ENCODE measurements around the gene GLI1.
A peak's percentile ranks its signal among the peaks of the same experiment; 100 is the strongest.

The GLI1 gene

GRCh38 chr12:57430112-57430930 is 29.3 kb upstream of the GLI1 start:
- Histone ChIP-seq H3K4me2 (ENCODE audit: low read length) (peak overlapping the region; percentile 77), H3K79me1 (ENCODE audit: low read length) (peaks cover 2% of the 10 kb centered on the region), H2BK120ac (ENCODE audit: low read depth, low read length) (no peak overlapping the region), H3K23ac (ENCODE audit: low read length) (no peak overlapping the region), H3K4me1 (ENCODE audit: control insufficient read depth, low read depth, low read length) (no peaks in the 10 kb centered on the region), H2AK5ac (ENCODE audit: low read length) (no peak overlapping the region), H4K8ac (ENCODE audit: low read depth, low read length) (peak overlapping the region; percentile 87), H3K4me3 (ENCODE audit: low read length) (peak overlapping the region; percentile 65), H3K9ac (ENCODE audit: low read length) (peak overlapping the region; percentile 81), H3K79me2 (ENCODE audit: control insufficient read depth, insufficient read depth, low read length) (peaks cover 4% of the 10 kb centered on the region), H3K18ac (ENCODE audit: low read length) (peak overlapping the region; percentile 99), H2BK5ac (ENCODE audit: low read length) (no peak overlapping the region), H3K27ac (ENCODE audit: low read depth, low read length) (peak overlapping the region; percentile 82), H3K36me3 (ENCODE audit: control insufficient read depth, insufficient read depth, low read length) (no peaks in the 10 kb centered on the region), H3K4ac (ENCODE audit: low read depth, low read length) (peak overlapping the region; percentile 98), H2BK15ac (replicated peaks; ENCODE audit: low read depth) (no peak overlapping the region), H3K56ac (ENCODE audit: low read length) (peak overlapping the region; percentile 92), H3K27me3 (ENCODE audit: insufficient read depth, low read length, poor library complexity) (no peaks in the 10 kb centered on the region), H4K5ac (ENCODE audit: low read length) (no peak overlapping the region)
- WGBS (ENCODE audit: extremely low coverage, insufficient coverage, low lambda C conversion rate) = no CpG with 5 or more reads among the region's 74 CpGs
- peak; percentile 35 for DNase-seq

- H4K5ac ChIP-seq (ENCODE audit: low read length) = no peak within 1 kb of the TSS
- H3K4me1 ChIP-seq (ENCODE audit: control insufficient read depth, low read depth, low read length) = no peaks in the 10 kb centered on the region
- H3K79me1 ChIP-seq (ENCODE audit: low read length) = peaks cover 2% of the 10 kb centered on the region
- WGBS (ENCODE audit: extremely low coverage, insufficient coverage, low lambda C conversion rate) = no CpG with 5 or more reads among the region's 41 CpGs
- H3K4me2 ChIP-seq (ENCODE audit: low read length) = peak within 1 kb of the TSS; percentile 77
- no peak within 1 kb of the TSS for H2BK15ac ChIP-seq (replicated peaks; ENCODE audit: low read depth)
- peak within 1 kb of the TSS; percentile 82 for H3K27ac ChIP-seq (ENCODE audit: low read depth, low read length)
- H3K56ac ChIP-seq (ENCODE audit: low read length) = peak within 1 kb of the TSS; percentile 92
- H3K23ac ChIP-seq (ENCODE audit: low read length) = no peak within 1 kb of the TSS
- H2BK120ac ChIP-seq (ENCODE audit: low read depth, low read length) = no peak within 1 kb of the TSS
- peak; percentile 95 for DNase-seq
- no peak within 1 kb of the TSS for H2BK5ac ChIP-seq (ENCODE audit: low read length)
- no peaks in the 10 kb centered on the region for H3K36me3 ChIP-seq (ENCODE audit: control insufficient read depth, insufficient read depth, low read length)
- peak within 1 kb of the TSS; percentile 99 for H3K18ac ChIP-seq (ENCODE audit: low read length)
- peak within 1 kb of the TSS; percentile 98 for H3K4ac ChIP-seq (ENCODE audit: low read depth, low read length)
- no peak within 1 kb of the TSS for H2AK5ac ChIP-seq (ENCODE audit: low read length)
- peak within 1 kb of the TSS; percentile 65 for H3K4me3 ChIP-seq (ENCODE audit: low read length)
- H3K79me2 ChIP-seq (ENCODE audit: control insufficient read depth, insufficient read depth, low read length) = peaks cover 4% of the 10 kb centered on the region
- peak within 1 kb of the TSS; percentile 81 for H3K9ac ChIP-seq (ENCODE audit: low read length)
- H4K8ac ChIP-seq (ENCODE audit: low read depth, low read length) = peak within 1 kb of the TSS; percentile 87
- no peaks in the 10 kb centered on the region for H3K27me3 ChIP-seq (ENCODE audit: insufficient read depth, low read length, poor library complexity)
Observed at GRCh38 chr12:57430931-57431566, 28.5 kb upstream of the GLI1 start, which contains the start of gene R3HDM2. R3HDM2 (minus strand) TSS chr12:57431043; CDS start chr12:57310428, 120,615 bp downstream.

- Histone ChIP-seq H4K5ac (ENCODE audit: low read length) (no peak overlapping the region), H3K79me1 (ENCODE audit: low read length) (peaks cover 2% of the 10 kb centered on the region), H4K8ac (ENCODE audit: low read depth, low read length) (no peak overlapping the region), H2AK5ac (ENCODE audit: low read length) (no peak overlapping the region), H3K36me3 (ENCODE audit: control insufficient read depth, insufficient read depth, low read length) (no peaks in the 10 kb centered on the region), H3K23ac (ENCODE audit: low read length) (no peak overlapping the region), H2BK5ac (ENCODE audit: low read length) (no peak overlapping the region), H3K56ac (ENCODE audit: low read length) (peak overlapping the region; percentile 92), H3K18ac (ENCODE audit: low read length) (no peak overlapping the region), H3K27ac (ENCODE audit: low read depth, low read length) (no peak overlapping the region), H2BK120ac (ENCODE audit: low read depth, low read length) (no peak overlapping the region), H3K4ac (ENCODE audit: low read depth, low read length) (no peak overlapping the region), H2BK15ac (replicated peaks; ENCODE audit: low read depth) (no peak overlapping the region), H3K27me3 (ENCODE audit: insufficient read depth, low read length, poor library complexity) (no peaks in the 10 kb centered on the region), H3K9ac (ENCODE audit: low read length) (peak overlapping the region; percentile 76), H3K4me2 (ENCODE audit: low read length) (no peak overlapping the region), H3K4me1 (ENCODE audit: control insufficient read depth, low read depth, low read length) (no peaks in the 10 kb centered on the region), H3K79me2 (ENCODE audit: control insufficient read depth, insufficient read depth, low read length) (peaks cover 4% of the 10 kb centered on the region), H3K4me3 (ENCODE audit: low read length) (no peak overlapping the region)
- WGBS (ENCODE audit: extremely low coverage, insufficient coverage, low lambda C conversion rate) = no CpG with 5 or more reads among the region's 11 CpGs
- no peak for DNase-seq
Observed at GRCh38 chr12:57431654-57432188, 27.9 kb upstream of the GLI1 start.

DNA sequence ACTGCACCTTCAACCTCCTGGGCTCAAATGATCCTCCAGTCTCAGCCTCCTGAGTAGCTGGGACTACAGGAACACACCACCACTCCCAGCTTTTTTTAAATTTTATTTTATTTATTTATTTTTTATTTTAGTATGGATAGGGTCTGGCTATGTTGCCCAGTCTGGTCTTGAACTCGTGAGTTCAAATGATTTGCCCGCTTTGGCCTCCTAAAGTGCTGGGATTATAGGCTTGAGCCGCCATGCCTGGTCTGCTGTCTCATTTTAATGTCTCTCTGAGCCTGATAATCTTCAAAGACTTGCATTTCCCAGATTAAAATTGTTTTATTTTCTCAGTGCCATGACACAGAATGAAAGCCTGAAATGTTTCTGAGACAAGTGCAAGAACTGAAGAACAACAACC is 26.2 kb upstream of the GLI1 start:
- no peak overlapping the region for H3K4me3 ChIP-seq (ENCODE audit: low read length)
- H3K27ac ChIP-seq (ENCODE audit: low read depth, low read length) = no peak overlapping the region
- H3K18ac ChIP-seq (ENCODE audit: low read length) = no peak overlapping the region
- DNase-seq = no peak
- H3K79me2 ChIP-seq (ENCODE audit: control insufficient read depth, insufficient read depth, low read length) = peaks cover 4% of the 10 kb centered on the region
- no CpG with 5 or more reads among the region's 3 CpGs for WGBS (ENCODE audit: extremely low coverage, insufficient coverage, low lambda C conversion rate)
- H3K23ac ChIP-seq (ENCODE audit: low read length) = no peak overlapping the region
- H3K56ac ChIP-seq (ENCODE audit: low read length) = no peak overlapping the region
- no peaks in the 10 kb centered on the region for H3K4me1 ChIP-seq (ENCODE audit: control insufficient read depth, low read depth, low read length)
- H3K4me2 ChIP-seq (ENCODE audit: low read length) = no peak overlapping the region
- H3K27me3 ChIP-seq (ENCODE audit: insufficient read depth, low read length, poor library complexity) = no peaks in the 10 kb centered on the region
- H4K5ac ChIP-seq (ENCODE audit: low read length) = no peak overlapping the region
- no peak overlapping the region for H3K9ac ChIP-seq (ENCODE audit: low read length)
- H3K4ac ChIP-seq (ENCODE audit: low read depth, low read length) = no peak overlapping the region
- H2BK5ac ChIP-seq (ENCODE audit: low read length) = no peak overlapping the region
- H2BK120ac ChIP-seq (ENCODE audit: low read depth, low read length) = no peak overlapping the region
- no peak overlapping the region for H2BK15ac ChIP-seq (replicated peaks; ENCODE audit: low read depth)
- peaks cover 2% of the 10 kb centered on the region for H3K79me1 ChIP-seq (ENCODE audit: low read length)
- H2AK5ac ChIP-seq (ENCODE audit: low read length) = no peak overlapping the region
- no peaks in the 10 kb centered on the region for H3K36me3 ChIP-seq (ENCODE audit: control insufficient read depth, insufficient read depth, low read length)
- no peak overlapping the region for H4K8ac ChIP-seq (ENCODE audit: low read depth, low read length)

DNA sequence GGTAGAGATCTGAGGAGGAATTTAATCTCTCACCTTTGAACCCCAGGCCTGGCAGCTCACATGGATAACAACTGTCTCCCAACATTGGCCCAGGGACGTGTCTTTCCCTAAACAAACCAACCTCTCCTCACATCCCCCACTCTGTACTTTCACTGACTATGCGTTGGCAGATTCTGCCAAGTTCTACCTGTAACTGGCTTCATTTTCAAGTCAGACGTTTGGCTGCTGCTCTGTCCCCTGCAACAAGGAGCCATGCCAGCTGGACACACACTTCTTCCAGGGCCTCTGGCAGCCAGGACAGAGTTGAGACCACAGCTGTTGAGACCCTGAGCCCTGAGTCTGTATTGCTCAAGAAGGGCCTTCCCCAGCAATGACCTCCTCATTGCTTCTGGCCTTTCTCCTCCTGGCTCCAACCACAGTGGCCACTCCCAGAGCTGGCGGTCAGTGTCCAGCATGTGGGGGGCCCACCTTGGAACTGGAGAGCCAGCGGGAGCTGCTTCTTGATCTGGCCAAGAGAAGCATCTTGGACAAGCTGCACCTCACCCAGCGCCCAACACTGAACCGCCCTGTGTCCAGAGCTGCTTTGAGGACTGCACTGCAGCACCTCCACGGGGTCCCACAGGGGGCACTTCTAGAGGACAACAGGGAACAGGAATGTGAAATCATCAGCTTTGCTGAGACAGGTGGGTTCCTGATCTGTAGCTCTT is 24.9 kb upstream of the GLI1 start, which contains the start of gene INHBC:
INHBC (plus strand) TSS at position 268 of the 707 bp plus-strand sequence; CDS start at position 371, 103 bp downstream.
- no peak within 1 kb of the TSS for H3K4ac ChIP-seq (ENCODE audit: low read depth, low read length)
- no peaks in the 10 kb centered on the region for H3K27me3 ChIP-seq (ENCODE audit: insufficient read depth, low read length, poor library complexity)
- no peaks in the 10 kb centered on the region for H3K4me1 ChIP-seq (ENCODE audit: control insufficient read depth, low read depth, low read length)
- no peak for DNase-seq
- H2BK120ac ChIP-seq (ENCODE audit: low read depth, low read length) = no peak within 1 kb of the TSS
- no peaks in the 10 kb centered on the region for H3K36me3 ChIP-seq (ENCODE audit: control insufficient read depth, insufficient read depth, low read length)
- no peak within 1 kb of the TSS for H4K8ac ChIP-seq (ENCODE audit: low read depth, low read length)
- no peak within 1 kb of the TSS for H3K4me3 ChIP-seq (ENCODE audit: low read length)
- no peak within 1 kb of the TSS for H2BK5ac ChIP-seq (ENCODE audit: low read length)
- no peak within 1 kb of the TSS for H3K4me2 ChIP-seq (ENCODE audit: low read length)
- H3K56ac ChIP-seq (ENCODE audit: low read length) = no peak within 1 kb of the TSS
- no peak within 1 kb of the TSS for H2BK15ac ChIP-seq (replicated peaks; ENCODE audit: low read depth)
- H3K23ac ChIP-seq (ENCODE audit: low read length) = no peak within 1 kb of the TSS
- no peak within 1 kb of the TSS for H3K9ac ChIP-seq (ENCODE audit: low read length)
- H3K18ac ChIP-seq (ENCODE audit: low read length) = no peak within 1 kb of the TSS
- no peak within 1 kb of the TSS for H4K5ac ChIP-seq (ENCODE audit: low read length)
- no peaks in the 10 kb centered on the region for H3K79me1 ChIP-seq (ENCODE audit: low read length)
- H2AK5ac ChIP-seq (ENCODE audit: low read length) = no peak within 1 kb of the TSS
- no CpG with 5 or more reads among the region's 8 CpGs for WGBS (ENCODE audit: extremely low coverage, insufficient coverage, low lambda C conversion rate)
- H3K79me2 ChIP-seq (ENCODE audit: control insufficient read depth, insufficient read depth, low read length) = peaks cover 2% of the 10 kb centered on the region
- no peak within 1 kb of the TSS for H3K27ac ChIP-seq (ENCODE audit: low read depth, low read length)

Data from mesendoderm (in vitro differentiated cells).